Measurements from ENCODE around the gene ZDHHC21.

- TF ChIP-seq CEBPB (IDR thresholded peaks at IDR 0.05) = no peak
- no peak for TF ChIP-seq JUNB (IDR thresholded peaks at IDR 0.05)
- TF ChIP-seq POLR2A (IDR thresholded peaks at IDR 0.05; ENCODE audit: low read length) = no peak
- TF ChIP-seq, protein P1, sequence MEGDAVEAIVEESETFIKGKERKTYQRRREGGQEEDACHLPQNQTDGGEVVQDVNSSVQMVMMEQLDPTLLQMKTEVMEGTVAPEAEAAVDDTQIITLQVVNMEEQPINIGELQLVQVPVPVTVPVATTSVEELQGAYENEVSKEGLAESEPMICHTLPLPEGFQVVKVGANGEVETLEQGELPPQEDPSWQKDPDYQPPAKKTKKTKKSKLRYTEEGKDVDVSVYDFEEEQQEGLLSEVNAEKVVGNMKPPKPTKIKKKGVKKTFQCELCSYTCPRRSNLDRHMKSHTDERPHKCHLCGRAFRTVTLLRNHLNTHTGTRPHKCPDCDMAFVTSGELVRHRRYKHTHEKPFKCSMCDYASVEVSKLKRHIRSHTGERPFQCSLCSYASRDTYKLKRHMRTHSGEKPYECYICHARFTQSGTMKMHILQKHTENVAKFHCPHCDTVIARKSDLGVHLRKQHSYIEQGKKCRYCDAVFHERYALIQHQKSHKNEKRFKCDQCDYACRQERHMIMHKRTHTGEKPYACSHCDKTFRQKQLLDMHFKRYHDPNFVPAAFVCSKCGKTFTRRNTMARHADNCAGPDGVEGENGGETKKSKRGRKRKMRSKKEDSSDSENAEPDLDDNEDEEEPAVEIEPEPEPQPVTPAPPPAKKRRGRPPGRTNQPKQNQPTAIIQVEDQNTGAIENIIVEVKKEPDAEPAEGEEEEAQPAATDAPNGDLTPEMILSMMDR (IDR thresholded peaks at IDR 0.05) = no peak
- no peak for TF ChIP-seq MAX (IDR thresholded peaks at IDR 0.05)
- TF ChIP-seq PHF8 (IDR thresholded peaks at IDR 0.05; ENCODE audit: borderline replicate concordance, low read depth) = no peak
- TF ChIP-seq CBX2 (IDR thresholded peaks at IDR 0.05; ENCODE audit: borderline replicate concordance, low read depth) = no peak
- TF ChIP-seq, protein P2, sequence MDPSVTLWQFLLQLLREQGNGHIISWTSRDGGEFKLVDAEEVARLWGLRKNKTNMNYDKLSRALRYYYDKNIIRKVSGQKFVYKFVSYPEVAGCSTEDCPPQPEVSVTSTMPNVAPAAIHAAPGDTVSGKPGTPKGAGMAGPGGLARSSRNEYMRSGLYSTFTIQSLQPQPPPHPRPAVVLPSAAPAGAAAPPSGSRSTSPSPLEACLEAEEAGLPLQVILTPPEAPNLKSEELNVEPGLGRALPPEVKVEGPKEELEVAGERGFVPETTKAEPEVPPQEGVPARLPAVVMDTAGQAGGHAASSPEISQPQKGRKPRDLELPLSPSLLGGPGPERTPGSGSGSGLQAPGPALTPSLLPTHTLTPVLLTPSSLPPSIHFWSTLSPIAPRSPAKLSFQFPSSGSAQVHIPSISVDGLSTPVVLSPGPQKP (IDR thresholded peaks at IDR 0.05; ENCODE audit: low read depth, low read length) = no peak
- TF ChIP-seq RNF2 (IDR thresholded peaks at IDR 0.05; ENCODE audit: borderline replicate concordance, low read depth) = no peak
These were observed 95.9 kb downstream of the ZDHHC21 start for GRCh38 chr9:14597171-14597799.

Measured in A549 (cell line).